ENCODE data around the gene SUZ12. TPM values are rescaled to one million over a fixed set of nuclear protein-coding genes. Genes with fewer than 3 reads are reported as not detected.
"Not testable (repeated sequence)": the region's sequence is repeated elsewhere in the genome, so short reads cannot be mapped to it uniquely, and the experiment has no call there.

SUZ12 gene
- total and polyA plus RNA-seq, 2 experiments from 2014 or later = 14.8 to 32.5 TPM

GRCh38 chr17:31912705-31913104 is 24.1 kb upstream of the SUZ12 start:
- not testable (repeated sequence) for H3K27ac ChIP-seq; H3K27me3 ChIP-seq; H3K79me2 ChIP-seq; H3K4me3 ChIP-seq; H3K36me3 ChIP-seq (replicated peaks; ENCODE audit: insufficient read depth, low read depth); H3K4me2 ChIP-seq; H3K9me3 ChIP-seq (ENCODE audit: low read depth); H4K20me1 ChIP-seq (ENCODE audit: insufficient read depth, poor library complexity, severe bottlenecking); H3K9me2 ChIP-seq (replicated peaks; ENCODE audit: insufficient read depth); H2AFZ ChIP-seq; DNase-seq (ENCODE audit: low spot score); H3K4me1 ChIP-seq (ENCODE audit: insufficient read depth)
- 61% methylated on average over 5 of the region's 6 CpGs for WGBS (ENCODE audit: low lambda C conversion rate, missing lambda C conversion rate)
- peak; percentile 31 for TF ChIP-seq CTCF (IDR thresholded peaks at IDR 0.05; ENCODE audit: poor library complexity)

GRCh38 chr17:31915456-31916100 is 21.2 kb upstream of the SUZ12 start:
- DNase-seq (ENCODE audit: low spot score) = no peak
- no peak overlapping the region for H3K27ac ChIP-seq
- no peak overlapping the region for H2AFZ ChIP-seq
- no peaks in the 10 kb centered on the region for H3K36me3 ChIP-seq (replicated peaks; ENCODE audit: insufficient read depth, low read depth)
- H4K20me1 ChIP-seq (ENCODE audit: insufficient read depth, poor library complexity, severe bottlenecking) = no peaks in the 10 kb centered on the region
- no peak overlapping the region for H3K4me2 ChIP-seq
- H3K4me3 ChIP-seq = no peak overlapping the region
- WGBS (ENCODE audit: low lambda C conversion rate, missing lambda C conversion rate) = 87% methylated on average over 3 of the region's 3 CpGs
- H3K4me1 ChIP-seq (ENCODE audit: insufficient read depth) = no peaks in the 10 kb centered on the region
- H3K9me3 ChIP-seq (ENCODE audit: low read depth) = no peaks in the 10 kb centered on the region
- H3K9me2 ChIP-seq (replicated peaks; ENCODE audit: insufficient read depth) = no peaks in the 10 kb centered on the region
- no peaks in the 10 kb centered on the region for H3K27me3 ChIP-seq
- no peaks in the 10 kb centered on the region for H3K79me2 ChIP-seq
- TF ChIP-seq CTCF (IDR thresholded peaks at IDR 0.05; ENCODE audit: poor library complexity) (no peak), EZH2 (IDR thresholded peaks at IDR 0.05; ENCODE audit: borderline replicate concordance) (no peak)

GRCh38 chr17:31916491-31917064 is 20.2 kb upstream of the SUZ12 start:
- Histone ChIP-seq H3K9me3 (ENCODE audit: low read depth) (no peaks in the 10 kb centered on the region), H3K27ac (no peak overlapping the region), H3K36me3 (replicated peaks; ENCODE audit: insufficient read depth, low read depth) (no peaks in the 10 kb centered on the region), H3K4me2 (no peak overlapping the region), H3K4me3 (no peak overlapping the region), H2AFZ (no peak overlapping the region), H3K27me3 (no peaks in the 10 kb centered on the region), H4K20me1 (ENCODE audit: insufficient read depth, poor library complexity, severe bottlenecking) (no peaks in the 10 kb centered on the region), H3K4me1 (ENCODE audit: insufficient read depth) (no peaks in the 10 kb centered on the region), H3K9me2 (replicated peaks; ENCODE audit: insufficient read depth) (no peaks in the 10 kb centered on the region), H3K79me2 (no peaks in the 10 kb centered on the region)
- 96% methylated on average over 32 of the region's 36 CpGs for whole genome bisulfite sequencing (ENCODE audit: low lambda C conversion rate, missing lambda C conversion rate)
- no peak for TF ChIP-seq CTCF (IDR thresholded peaks at IDR 0.05; ENCODE audit: poor library complexity)
- no peak for TF ChIP-seq EZH2 (IDR thresholded peaks at IDR 0.05; ENCODE audit: borderline replicate concordance)
- no peak for TF ChIP-seq EZH2phosphoT487 (IDR thresholded peaks at IDR 0.05; ENCODE audit: low read depth, severe bottlenecking, unreplicated experiment)
- DNase-seq (ENCODE audit: low spot score) = no peak

All from hepatocyte (in vitro differentiated cells).